ENCODE measurements around the gene MBNL1.

MBNL1 gene

DNA sequence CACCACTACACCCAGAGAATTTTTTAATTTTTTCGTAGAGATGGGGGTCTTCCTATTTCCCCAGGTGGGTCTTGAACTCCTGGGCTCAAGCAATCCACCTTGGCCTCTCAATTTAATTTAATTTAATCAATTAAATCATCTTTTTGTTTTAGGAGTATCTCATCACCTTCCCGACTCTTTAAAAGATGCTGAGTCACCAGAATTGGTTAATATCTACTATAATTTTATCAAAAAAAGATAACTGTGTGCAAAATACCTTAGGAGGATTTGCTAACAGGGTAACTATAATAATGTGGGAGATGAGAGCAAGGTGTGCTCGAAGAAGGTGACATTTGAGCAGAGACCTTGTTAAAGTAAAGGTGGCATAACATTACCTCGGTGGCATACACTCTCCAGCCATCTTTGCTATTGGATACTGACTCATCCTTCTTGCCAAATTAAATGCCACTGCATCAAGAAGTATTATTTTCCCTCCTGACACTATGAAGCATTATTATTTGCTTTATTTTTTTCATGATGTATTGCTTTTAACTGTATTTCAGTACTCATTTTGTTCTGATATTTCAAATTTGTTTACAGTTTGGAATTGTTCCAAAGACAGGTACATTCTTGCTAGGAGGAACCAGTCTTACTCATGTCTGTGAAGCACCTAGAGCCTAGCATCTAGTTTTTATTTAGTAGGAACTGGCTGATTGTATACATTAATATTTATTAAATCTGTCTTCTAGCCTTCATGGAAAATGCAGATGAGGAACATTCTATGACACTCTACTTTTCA lies 200.7 kb downstream of the MBNL1 start:
- Histone ChIP-seq H3K9ac (ENCODE audit: low read length) (no peak overlapping the region), H3K27ac (ENCODE audit: low read depth, low read length) (no peak overlapping the region), H3K4me3 (ENCODE audit: low read length) (no peak overlapping the region), H3K4me1 (ENCODE audit: control insufficient read depth, insufficient read depth, low read length) (no peaks in the 10 kb centered on the region), H3K27me3 (ENCODE audit: control insufficient read depth, insufficient read depth, low read length) (no peaks in the 10 kb centered on the region), H3K36me3 (ENCODE audit: control insufficient read depth, insufficient read depth, low read length) (no peaks in the 10 kb centered on the region)

DNA sequence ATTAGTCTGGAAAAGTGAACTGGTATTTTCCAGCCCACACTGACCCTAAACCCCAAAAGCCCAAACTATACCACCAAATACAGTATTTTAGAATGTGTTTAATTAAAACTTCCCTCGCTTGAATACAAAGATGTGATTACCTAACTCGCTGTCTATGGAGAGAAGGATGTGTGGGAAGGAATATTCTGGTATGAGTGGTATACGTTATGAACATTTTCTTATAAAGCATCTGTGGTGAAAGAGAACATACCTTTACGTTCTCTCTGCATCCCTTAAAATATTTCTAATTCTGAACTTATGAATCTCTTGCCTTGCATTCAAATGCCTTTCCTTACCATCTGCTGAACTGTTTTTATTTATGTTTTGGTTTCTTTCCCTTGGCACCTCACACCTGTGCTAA lies 201.4 kb downstream of the MBNL1 start:
- H3K9ac ChIP-seq (ENCODE audit: low read length), result no peak overlapping the region
- H3K27ac ChIP-seq (ENCODE audit: low read depth, low read length), result no peak overlapping the region
- no peak overlapping the region for H3K4me3 ChIP-seq (ENCODE audit: low read length)
- H3K27me3 ChIP-seq (ENCODE audit: control insufficient read depth, insufficient read depth, low read length), result no peaks in the 10 kb centered on the region
- H3K36me3 ChIP-seq (ENCODE audit: control insufficient read depth, insufficient read depth, low read length), result no peaks in the 10 kb centered on the region
- H3K4me1 ChIP-seq (ENCODE audit: control insufficient read depth, insufficient read depth, low read length), result no peaks in the 10 kb centered on the region

DNA sequence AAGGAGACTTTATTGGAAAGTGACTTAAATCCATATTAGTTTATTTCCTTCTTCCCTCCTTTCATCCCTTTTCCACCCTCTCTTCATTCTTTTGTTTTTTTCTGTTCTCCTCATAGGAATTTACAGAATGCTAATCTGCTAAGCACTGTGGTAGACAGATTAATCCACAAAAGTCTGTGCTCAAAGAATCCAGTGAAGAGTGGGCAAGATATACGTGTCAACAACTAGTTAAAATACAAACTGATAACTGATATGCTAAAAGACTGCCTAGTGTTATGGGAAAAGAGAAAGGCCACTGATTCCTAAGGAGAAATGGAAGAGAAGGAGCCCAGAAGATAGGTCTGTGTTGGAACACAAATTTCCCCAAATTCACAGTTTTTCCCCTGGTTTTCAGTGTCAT lies 202.2 kb downstream of the MBNL1 start:
- H3K4me1 ChIP-seq (ENCODE audit: control insufficient read depth, insufficient read depth, low read length), result no peaks in the 10 kb centered on the region
- H3K27ac ChIP-seq (ENCODE audit: low read depth, low read length), result no peak overlapping the region

GRCh38 chr3:152471814-152472671 lies 203.3 kb downstream of the MBNL1 start:
- Histone ChIP-seq H3K4me1 (ENCODE audit: control insufficient read depth, insufficient read depth, low read length) (no peaks in the 10 kb centered on the region), H3K4me3 (ENCODE audit: low read length) (peak overlapping the region; percentile 37), H3K9ac (ENCODE audit: low read length) (no peak overlapping the region), H3K36me3 (ENCODE audit: control insufficient read depth, insufficient read depth, low read length) (no peaks in the 10 kb centered on the region), H3K27me3 (ENCODE audit: control insufficient read depth, insufficient read depth, low read length) (no peaks in the 10 kb centered on the region), H3K27ac (ENCODE audit: low read depth, low read length) (no peak overlapping the region)

More for the DNA sequence above, 202.2 kb downstream of the MBNL1 start:
- Histone ChIP-seq H3K36me3 (ENCODE audit: control insufficient read depth, insufficient read depth, low read length) (no peaks in the 10 kb centered on the region), H3K4me3 (ENCODE audit: low read length) (no peak overlapping the region), H3K9ac (ENCODE audit: low read length) (no peak overlapping the region), H3K27me3 (ENCODE audit: control insufficient read depth, insufficient read depth, low read length) (no peaks in the 10 kb centered on the region)

DNA sequence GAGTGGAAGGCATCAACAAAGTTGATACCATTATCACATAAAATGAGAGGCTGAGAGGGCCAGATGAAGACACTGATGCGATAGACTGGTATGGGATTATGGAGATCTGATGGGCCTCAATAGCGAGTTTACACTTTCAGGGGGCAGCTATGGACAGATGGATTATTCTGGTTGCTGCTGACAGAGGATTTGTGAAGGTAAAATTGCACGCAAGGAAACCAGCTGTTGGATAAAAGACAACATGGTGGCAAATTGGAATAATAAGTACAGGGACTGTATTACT lies 203.9 kb downstream of the MBNL1 start:
- Histone ChIP-seq H3K36me3 (ENCODE audit: control insufficient read depth, insufficient read depth, low read length) (no peaks in the 10 kb centered on the region), H3K27me3 (ENCODE audit: control insufficient read depth, insufficient read depth, low read length) (no peaks in the 10 kb centered on the region), H3K27ac (ENCODE audit: low read depth, low read length) (no peak overlapping the region), H3K9ac (ENCODE audit: low read length) (no peak overlapping the region), H3K4me1 (ENCODE audit: control insufficient read depth, insufficient read depth, low read length) (no peaks in the 10 kb centered on the region), H3K4me3 (ENCODE audit: low read length) (no peak overlapping the region)

DNA sequence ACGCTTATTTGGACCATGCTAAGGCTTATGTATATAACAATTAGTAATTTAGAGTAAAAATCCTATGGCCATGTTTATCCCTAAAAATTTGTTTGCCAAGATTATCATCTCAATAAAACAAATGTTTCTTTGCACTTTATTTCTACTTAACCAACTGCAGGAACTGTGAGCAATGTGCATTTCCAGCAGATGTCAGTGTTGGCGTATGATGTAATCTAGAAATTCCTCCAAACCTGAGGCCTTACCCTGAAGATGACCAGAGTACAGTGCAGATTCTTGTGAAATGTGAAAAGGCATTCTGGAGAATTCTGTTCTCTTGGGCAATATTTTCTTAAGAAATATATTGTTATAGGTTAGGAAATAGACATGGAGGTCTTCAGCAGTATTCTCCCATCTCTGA lies 205.9 kb downstream of the MBNL1 start:
- no peaks in the 10 kb centered on the region for H3K27me3 ChIP-seq (ENCODE audit: control insufficient read depth, insufficient read depth, low read length)

DNA sequence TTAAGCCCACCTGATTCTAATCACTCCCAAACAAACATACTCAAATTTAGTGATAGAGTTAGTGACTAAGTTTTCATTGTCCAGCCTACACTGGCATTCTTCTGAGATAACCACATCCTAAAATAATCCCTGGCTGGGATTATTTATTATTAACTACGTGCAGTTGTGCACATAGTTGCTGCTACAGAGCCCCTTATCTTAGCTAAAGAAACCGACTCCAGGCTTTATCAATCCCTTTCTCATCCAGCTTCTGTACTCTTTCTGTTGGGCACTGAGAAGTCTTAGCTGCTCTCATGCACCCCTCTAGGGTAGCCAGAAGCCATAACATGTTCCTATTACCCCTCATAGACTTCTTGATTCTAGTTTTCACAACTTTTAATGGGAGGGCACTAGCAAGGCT lies 208.7 kb downstream of the MBNL1 start:
- Histone ChIP-seq H3K9ac (ENCODE audit: low read length) (no peak overlapping the region), H3K4me1 (ENCODE audit: control insufficient read depth, insufficient read depth, low read length) (no peaks in the 10 kb centered on the region), H3K27me3 (ENCODE audit: control insufficient read depth, insufficient read depth, low read length) (no peaks in the 10 kb centered on the region), H3K36me3 (ENCODE audit: control insufficient read depth, insufficient read depth, low read length) (no peaks in the 10 kb centered on the region), H3K27ac (ENCODE audit: low read depth, low read length) (no peak overlapping the region), H3K4me3 (ENCODE audit: low read length) (no peak overlapping the region)

More for the DNA sequence above, 205.9 kb downstream of the MBNL1 start:
- H3K4me3 ChIP-seq (ENCODE audit: low read length), result no peak overlapping the region
- H3K9ac ChIP-seq (ENCODE audit: low read length), result no peak overlapping the region
- H3K36me3 ChIP-seq (ENCODE audit: control insufficient read depth, insufficient read depth, low read length), result no peaks in the 10 kb centered on the region
- no peaks in the 10 kb centered on the region for H3K4me1 ChIP-seq (ENCODE audit: control insufficient read depth, insufficient read depth, low read length)
- H3K27ac ChIP-seq (ENCODE audit: low read depth, low read length), result no peak overlapping the region

DNA sequence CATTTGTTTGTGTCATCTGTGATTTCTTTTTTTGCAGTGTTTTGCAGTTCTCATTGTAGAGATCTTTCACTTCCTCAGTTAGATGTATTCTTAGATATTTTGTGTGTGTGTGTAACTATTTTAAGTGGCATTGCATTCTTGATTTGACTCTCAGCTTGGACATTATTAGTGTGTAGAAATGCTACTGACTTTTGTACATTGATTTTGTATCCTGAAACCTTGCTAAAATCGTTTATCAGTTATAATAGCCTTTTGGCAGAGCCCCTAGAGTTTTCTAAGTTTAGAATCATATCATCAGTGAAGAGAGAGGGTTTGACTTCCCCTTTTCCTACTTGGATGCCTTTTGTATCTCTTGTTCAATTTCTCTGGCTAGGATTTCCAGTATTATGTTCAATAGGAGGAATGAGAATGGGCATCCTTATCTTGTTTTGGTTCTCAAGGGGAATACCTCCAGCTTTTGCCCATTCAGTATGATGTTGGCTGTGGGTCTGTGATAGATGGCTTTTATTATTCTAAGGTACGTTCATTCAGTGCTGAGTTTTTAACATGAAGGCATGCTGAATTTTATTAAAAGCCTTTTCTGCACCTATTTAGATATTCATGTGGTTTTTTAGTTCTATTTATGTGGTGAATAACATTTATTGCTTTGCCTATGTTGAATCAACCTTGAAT lies 211.7 kb downstream of the MBNL1 start:
- Histone ChIP-seq H3K4me3 (ENCODE audit: low read length) (no peak overlapping the region), H3K27ac (ENCODE audit: low read depth, low read length) (no peak overlapping the region), H3K4me1 (ENCODE audit: control insufficient read depth, insufficient read depth, low read length) (no peaks in the 10 kb centered on the region), H3K9ac (ENCODE audit: low read length) (no peak overlapping the region), H3K36me3 (ENCODE audit: control insufficient read depth, insufficient read depth, low read length) (no peaks in the 10 kb centered on the region), H3K27me3 (ENCODE audit: control insufficient read depth, insufficient read depth, low read length) (no peaks in the 10 kb centered on the region)

GRCh38 chr3:152486364-152486763 lies 217.6 kb downstream of the MBNL1 start:
- Histone ChIP-seq H3K36me3 (ENCODE audit: control insufficient read depth, insufficient read depth, low read length) (no peaks in the 10 kb centered on the region), H3K4me1 (ENCODE audit: control insufficient read depth, insufficient read depth, low read length) (no peaks in the 10 kb centered on the region), H3K27me3 (ENCODE audit: control insufficient read depth, insufficient read depth, low read length) (no peaks in the 10 kb centered on the region), H3K27ac (ENCODE audit: low read depth, low read length) (no peak overlapping the region), H3K4me3 (ENCODE audit: low read length) (no peak overlapping the region), H3K9ac (ENCODE audit: low read length) (no peak overlapping the region)

DNA sequence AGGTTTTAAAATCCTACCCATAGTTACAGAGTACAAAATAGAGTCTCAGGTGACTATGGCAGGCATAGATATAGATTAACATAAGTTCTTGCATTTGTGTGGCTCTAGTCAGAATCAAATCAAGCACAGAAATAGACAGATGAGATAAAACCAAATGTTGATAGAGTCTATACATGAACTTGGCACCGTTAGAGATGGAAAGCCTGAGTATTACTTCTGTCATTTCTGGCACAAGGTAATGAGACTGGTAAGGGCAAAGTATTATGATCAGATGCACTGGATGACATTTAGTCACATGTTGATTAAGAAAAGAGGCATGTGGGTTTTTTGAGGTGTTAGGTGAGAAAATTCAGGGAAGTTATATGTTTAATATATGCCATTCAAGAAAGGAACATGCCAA lies 219.7 kb downstream of the MBNL1 start:
- Histone ChIP-seq H3K27ac (ENCODE audit: low read depth, low read length) (no peak overlapping the region), H3K4me1 (ENCODE audit: control insufficient read depth, insufficient read depth, low read length) (no peaks in the 10 kb centered on the region), H3K9ac (ENCODE audit: low read length) (no peak overlapping the region), H3K27me3 (ENCODE audit: control insufficient read depth, insufficient read depth, low read length) (no peaks in the 10 kb centered on the region), H3K4me3 (ENCODE audit: low read length) (no peak overlapping the region), H3K36me3 (ENCODE audit: control insufficient read depth, insufficient read depth, low read length) (no peaks in the 10 kb centered on the region)

- Histone ChIP-seq H3K4me3 (ENCODE audit: low read length) (no peak overlapping the region), H3K4me1 (ENCODE audit: control insufficient read depth, insufficient read depth, low read length) (no peaks in the 10 kb centered on the region), H3K36me3 (ENCODE audit: control insufficient read depth, insufficient read depth, low read length) (no peaks in the 10 kb centered on the region), H3K9ac (ENCODE audit: low read length) (no peak overlapping the region), H3K27me3 (ENCODE audit: control insufficient read depth, insufficient read depth, low read length) (no peaks in the 10 kb centered on the region), H3K27ac (ENCODE audit: low read depth, low read length) (no peak overlapping the region)
Observed at GRCh38 chr3:152491922-152492321, 223.2 kb downstream of the MBNL1 start.

GRCh38 chr3:152496286-152496685 lies 227.6 kb downstream of the MBNL1 start:
- Histone ChIP-seq H3K36me3 (ENCODE audit: control insufficient read depth, insufficient read depth, low read length) (no peaks in the 10 kb centered on the region), H3K27ac (ENCODE audit: low read depth, low read length) (no peak overlapping the region), H3K27me3 (ENCODE audit: control insufficient read depth, insufficient read depth, low read length) (no peaks in the 10 kb centered on the region), H3K4me1 (ENCODE audit: control insufficient read depth, insufficient read depth, low read length) (no peaks in the 10 kb centered on the region), H3K4me3 (ENCODE audit: low read length) (no peak overlapping the region), H3K9ac (ENCODE audit: low read length) (no peak overlapping the region)
